GM19395 (cell line): ENCODE results near the gene POLR3C.
"Not testable (repeated sequence)": the region's sequence is repeated elsewhere in the genome, so short reads cannot be mapped to it uniquely, and the experiment has no call there.

ENCODE experiments used
- ATAC-seq: cut with Tn5 transposase; IDR thresholded peaks from one replicate; pipeline ENCODE4 v1.9.1; 2021; ENCODE audit warnings: mild to moderate bottlenecking, moderate library complexity; ENCODE audit not compliant: unreplicated experiment

The POLR3C gene

GRCh38 chr1:145822779-145823331 is 1.1 kb upstream of the POLR3C start:
- not testable (repeated sequence) for ATAC-seq

- no peak for ATAC-seq
Measured at GRCh38 chr1:145824499-145824842, 471 bp downstream of the POLR3C start.

- ATAC-seq, result no peak
Measured at GRCh38 chr1:145826030-145826429, 2.0 kb downstream of the POLR3C start.

GRCh38 chr1:145827966-145828365 is 4.0 kb downstream of the POLR3C start:
- no peak for ATAC-seq

GRCh38 chr1:145828367-145829026 is 4.5 kb downstream of the POLR3C start:
- no peak for ATAC-seq

GRCh38 chr1:145830810-145831209 is 6.8 kb downstream of the POLR3C start:
- not testable (repeated sequence) for ATAC-seq

GRCh38 chr1:145837656-145838055 is 13.7 kb downstream of the POLR3C start:
- ATAC-seq, result no peak

- no peak for ATAC-seq
Measured at GRCh38 chr1:145843031-145843430, 19.0 kb downstream of the POLR3C start.

- peak; percentile 77 for ATAC-seq
Measured at GRCh38 chr1:145845144-145845513, 21.1 kb downstream of the POLR3C start.

- ATAC-seq, result peak; percentile 65
Measured at GRCh38 chr1:145845514-145846161, 21.6 kb downstream of the POLR3C start, which contains the start of gene NUDT17. Gene NUDT17, plus strand, starts transcription at chr1:145845630. Its CDS starts 11 bp downstream, at chr1:145845641.

GRCh38 chr1:145846201-145846612 is 22.2 kb downstream of the POLR3C start:
- ATAC-seq, result no peak

- ATAC-seq, result no peak
Measured at GRCh38 chr1:145847827-145848226, 23.8 kb downstream of the POLR3C start.

- no peak for ATAC-seq
Measured at GRCh38 chr1:145849356-145850160, 25.6 kb downstream of the POLR3C start.

- ATAC-seq, result no peak
Measured at GRCh38 chr1:145855426-145855948, 31.5 kb downstream of the POLR3C start.

- ATAC-seq, result no peak
Measured at GRCh38 chr1:145857170-145857569, 33.2 kb downstream of the POLR3C start.

GRCh38 chr1:145858238-145858900 is 34.4 kb downstream of the POLR3C start:
- no peak for ATAC-seq

GRCh38 chr1:145858901-145859490 is 35.0 kb downstream of the POLR3C start, which contains the start of gene PIAS3:
Gene PIAS3, minus strand, starts transcription at chr1:145859081. Its CDS starts 91 bp downstream, at chr1:145858990.
- ATAC-seq, result peak; percentile 78

- peak; percentile 62 for ATAC-seq
Measured at GRCh38 chr1:145859491-145860023, 35.6 kb downstream of the POLR3C start.

- ATAC-seq, result no peak
Measured at GRCh38 chr1:145863282-145864018, 39.5 kb downstream of the POLR3C start.
